ENCODE measurements around the gene SLC2A3.
"Not testable (repeated sequence)": the region's sequence is repeated elsewhere in the genome, so short reads cannot be mapped to it uniquely, and the experiment has no call there.

The SLC2A3 gene

DNA sequence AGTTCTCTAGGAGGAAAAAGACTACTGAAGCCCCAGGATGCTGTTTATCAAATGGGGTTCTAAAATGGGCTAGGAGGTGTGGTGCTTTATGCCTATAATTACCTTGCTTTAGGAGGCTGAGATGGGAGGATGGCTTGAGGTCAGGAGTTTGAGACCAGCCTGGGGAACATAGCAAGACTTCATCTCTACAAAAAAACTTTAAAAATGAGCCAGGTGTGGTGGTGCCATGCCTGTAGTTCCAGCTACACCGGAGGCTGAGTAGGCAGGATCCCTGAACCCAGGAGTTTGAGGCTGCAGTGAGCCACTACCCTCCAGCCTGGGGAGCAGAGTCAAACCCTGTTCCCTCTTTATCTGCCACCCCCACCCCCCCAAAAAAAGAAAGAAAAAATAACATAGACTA is 23.3 kb upstream of the SLC2A3 start:
- DNase-seq (ENCODE audit: extremely low read depth, low read depth) = no peak
- no peak overlapping the region for H3K4me3 ChIP-seq (replicated peaks; ENCODE audit: low read depth, low read length)
- TF ChIP-seq, protein P1, sequence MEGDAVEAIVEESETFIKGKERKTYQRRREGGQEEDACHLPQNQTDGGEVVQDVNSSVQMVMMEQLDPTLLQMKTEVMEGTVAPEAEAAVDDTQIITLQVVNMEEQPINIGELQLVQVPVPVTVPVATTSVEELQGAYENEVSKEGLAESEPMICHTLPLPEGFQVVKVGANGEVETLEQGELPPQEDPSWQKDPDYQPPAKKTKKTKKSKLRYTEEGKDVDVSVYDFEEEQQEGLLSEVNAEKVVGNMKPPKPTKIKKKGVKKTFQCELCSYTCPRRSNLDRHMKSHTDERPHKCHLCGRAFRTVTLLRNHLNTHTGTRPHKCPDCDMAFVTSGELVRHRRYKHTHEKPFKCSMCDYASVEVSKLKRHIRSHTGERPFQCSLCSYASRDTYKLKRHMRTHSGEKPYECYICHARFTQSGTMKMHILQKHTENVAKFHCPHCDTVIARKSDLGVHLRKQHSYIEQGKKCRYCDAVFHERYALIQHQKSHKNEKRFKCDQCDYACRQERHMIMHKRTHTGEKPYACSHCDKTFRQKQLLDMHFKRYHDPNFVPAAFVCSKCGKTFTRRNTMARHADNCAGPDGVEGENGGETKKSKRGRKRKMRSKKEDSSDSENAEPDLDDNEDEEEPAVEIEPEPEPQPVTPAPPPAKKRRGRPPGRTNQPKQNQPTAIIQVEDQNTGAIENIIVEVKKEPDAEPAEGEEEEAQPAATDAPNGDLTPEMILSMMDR (IDR thresholded peaks at IDR 0.05; ENCODE audit: low read depth, low read length, missing control alignments) = no peak

DNA sequence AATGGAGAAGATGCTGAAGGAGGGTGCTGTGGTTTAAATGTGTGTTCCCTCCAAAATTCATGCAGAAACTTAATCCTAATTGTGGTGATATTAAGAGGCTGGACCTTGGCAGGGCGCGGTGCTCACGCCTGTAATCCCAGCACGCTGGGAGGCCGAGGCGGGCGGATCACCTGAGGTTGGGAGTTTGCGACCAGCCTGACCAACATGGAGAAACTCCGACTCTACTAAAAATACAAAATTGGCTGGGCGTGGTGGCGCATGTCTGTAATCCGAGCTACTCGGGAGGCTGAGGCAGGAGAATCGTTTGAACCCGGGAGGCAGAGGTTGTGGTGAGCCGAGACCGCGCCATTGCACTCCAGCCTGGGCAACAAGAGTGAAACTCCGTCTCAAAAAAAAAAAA is 18.9 kb upstream of the SLC2A3 start:
- not testable (repeated sequence) for DNase-seq (ENCODE audit: extremely low read depth, low read depth); H3K4me3 ChIP-seq (replicated peaks; ENCODE audit: low read depth, low read length)

- not testable (repeated sequence) for DNase-seq (ENCODE audit: extremely low read depth, low read depth); H3K4me3 ChIP-seq (replicated peaks; ENCODE audit: low read depth, low read length)
These were observed 18.4 kb upstream of the SLC2A3 start for GRCh38 chr12:7954418-7954817.

DNA sequence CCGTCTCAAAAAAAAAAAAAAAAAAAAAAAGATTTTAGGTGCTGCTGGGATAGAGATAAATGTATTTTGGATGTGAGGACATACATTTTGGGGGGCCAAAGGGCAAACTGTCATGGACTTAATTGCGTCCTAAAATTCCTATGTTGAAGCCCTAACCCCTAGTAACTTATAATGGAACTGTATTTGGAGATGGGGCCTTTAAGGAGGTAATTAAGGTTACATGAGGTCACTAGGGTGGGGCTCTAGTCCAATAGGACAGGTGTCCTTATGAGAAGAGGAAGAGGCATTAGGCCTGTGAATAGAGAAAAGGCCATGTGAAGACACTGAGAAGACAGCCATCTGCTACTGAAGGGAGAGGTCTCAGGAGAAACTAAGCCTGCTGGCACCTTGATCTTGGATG is 17.9 kb upstream of the SLC2A3 start:
- not testable (repeated sequence) for H3K4me3 ChIP-seq (replicated peaks; ENCODE audit: low read depth, low read length); DNase-seq (ENCODE audit: extremely low read depth, low read depth)

GRCh38 chr12:7951671-7952070 is 15.7 kb upstream of the SLC2A3 start:
- TF ChIP-seq, protein P1 (IDR thresholded peaks at IDR 0.05; ENCODE audit: low read depth, low read length, missing control alignments) = no peak
- no peak for DNase-seq (ENCODE audit: extremely low read depth, low read depth)
- no peak overlapping the region for H3K4me3 ChIP-seq (replicated peaks; ENCODE audit: low read depth, low read length)

DNA sequence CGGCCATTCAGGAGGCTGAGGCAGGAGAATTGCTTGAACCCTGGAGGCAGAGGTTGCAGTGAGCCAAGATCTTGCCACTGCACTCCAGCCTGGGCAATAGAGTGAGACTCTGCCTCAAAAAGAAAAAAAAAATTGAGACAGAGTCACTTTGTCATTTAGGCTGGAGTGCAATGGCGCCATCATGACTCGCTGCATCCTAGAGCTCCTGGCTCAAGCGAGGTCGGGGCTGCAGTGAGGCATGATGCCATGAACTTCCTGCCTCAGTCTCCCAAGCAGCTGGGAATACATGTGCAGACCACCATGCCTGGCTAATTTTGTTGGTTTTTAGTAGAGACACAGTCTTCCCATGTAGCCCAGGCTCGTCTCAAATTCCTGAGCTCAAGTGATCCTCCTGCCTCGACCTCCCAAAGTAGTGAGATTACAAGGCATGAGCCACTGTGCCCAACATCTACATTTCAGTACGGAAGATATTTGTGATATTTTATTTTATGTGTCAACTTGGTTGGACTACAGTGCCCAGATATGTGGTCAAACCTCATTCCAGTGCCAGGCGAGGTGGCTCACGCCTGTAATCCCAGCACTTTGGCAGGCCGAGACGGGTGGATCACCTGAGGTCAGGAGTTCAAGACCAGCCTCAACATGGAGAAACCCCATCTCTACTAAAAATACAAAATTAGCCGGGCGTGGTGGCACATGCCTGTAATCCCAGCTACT is 14.4 kb upstream of the SLC2A3 start:
- H3K4me3 ChIP-seq (replicated peaks; ENCODE audit: low read depth, low read length); DNase-seq (ENCODE audit: extremely low read depth, low read depth): not testable (repeated sequence)

DNA sequence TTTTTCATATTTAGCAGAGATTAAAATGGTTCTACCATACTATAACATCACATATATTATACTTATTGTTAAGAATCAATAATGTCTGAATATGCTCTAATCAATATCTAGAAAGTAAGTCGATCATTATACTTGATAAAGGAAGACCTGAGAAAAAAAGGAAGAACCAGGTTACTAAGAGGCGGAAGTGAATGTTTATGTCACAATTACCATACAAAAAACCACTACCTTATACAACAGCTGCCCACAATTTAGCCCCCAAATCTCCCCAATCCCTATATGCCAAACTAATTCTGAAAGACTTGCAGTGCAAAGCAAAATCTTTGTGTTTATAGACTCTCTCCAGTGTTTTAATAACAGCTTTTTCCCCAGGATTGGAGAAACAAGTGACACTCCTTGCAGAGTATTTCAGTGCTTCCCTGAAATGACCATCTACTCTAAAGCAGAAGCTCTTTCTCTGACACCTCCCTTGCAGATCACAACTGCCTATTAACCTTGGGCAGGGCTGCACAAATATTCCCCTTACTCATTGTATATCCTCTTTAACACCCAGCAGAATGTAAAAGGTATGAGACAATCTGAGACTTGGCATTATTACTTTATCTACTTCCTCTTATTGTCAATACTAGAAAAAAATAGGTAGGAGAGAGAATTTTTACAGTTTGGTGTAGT is 12.7 kb upstream of the SLC2A3 start:
- TF ChIP-seq, protein P1 (IDR thresholded peaks at IDR 0.05; ENCODE audit: low read depth, low read length, missing control alignments) = no peak
- H3K4me3 ChIP-seq (replicated peaks; ENCODE audit: low read depth, low read length) = no peak overlapping the region
- no peak for DNase-seq (ENCODE audit: extremely low read depth, low read depth)

DNA sequence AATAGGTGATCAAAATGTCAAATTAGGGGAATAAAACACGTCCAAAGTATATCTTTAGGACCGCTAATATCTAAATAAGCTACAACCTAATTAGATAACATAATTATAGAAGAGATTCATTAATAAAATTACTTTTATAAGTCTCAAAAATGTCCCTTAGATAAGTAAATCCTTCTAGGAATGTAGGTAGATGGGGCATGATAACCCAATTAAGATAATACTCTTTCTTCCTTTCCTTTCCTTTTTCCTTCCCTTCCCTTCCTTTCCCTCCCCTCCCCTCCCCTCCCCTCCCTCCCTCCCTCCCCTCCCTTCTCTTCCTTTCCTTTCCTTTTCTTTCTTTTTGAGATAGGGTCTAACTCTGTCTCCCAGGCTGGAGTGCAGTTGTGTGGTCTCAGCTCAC is 11.0 kb upstream of the SLC2A3 start:
- no peak for DNase-seq (ENCODE audit: extremely low read depth, low read depth)
- no peak overlapping the region for H3K4me3 ChIP-seq (replicated peaks; ENCODE audit: low read depth, low read length)
- TF ChIP-seq, protein P1 (IDR thresholded peaks at IDR 0.05; ENCODE audit: low read depth, low read length, missing control alignments) = no peak

DNA sequence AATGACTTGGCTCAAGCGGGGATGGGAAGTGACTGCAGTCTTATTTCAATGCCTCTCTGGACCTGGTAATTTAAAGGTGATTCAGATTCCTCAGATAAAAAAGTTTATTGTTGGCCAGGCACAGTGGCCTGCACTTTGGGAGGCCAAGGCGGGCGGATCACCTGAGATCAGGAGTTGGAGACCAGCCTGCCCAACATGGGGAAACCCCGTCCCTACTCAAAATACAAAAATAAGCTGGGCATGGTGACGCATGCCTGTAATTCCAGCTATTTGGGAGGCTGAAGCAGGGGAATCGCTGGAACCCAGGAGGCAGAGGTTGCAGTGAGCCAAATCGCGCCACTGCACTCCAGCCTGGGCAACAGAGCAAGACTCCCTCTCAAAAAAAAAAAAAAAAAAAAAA is 8.8 kb upstream of the SLC2A3 start:
- H3K4me3 ChIP-seq (replicated peaks; ENCODE audit: low read depth, low read length); DNase-seq (ENCODE audit: extremely low read depth, low read depth): not testable (repeated sequence)

All from HFF-Myc (cell line).